SK-N-SH (cell line): ENCODE results near the gene ANKMY2. TPM values are rescaled to one million over a fixed set of nuclear protein-coding genes. Genes with fewer than 3 reads are reported as not detected.

Experiments used
- CTCF ChIA-PET: fragments of 300-600, 350-600 bp; formaldehyde crosslinking; extraction: SDS; loops from one replicate; lab custom pipeline; 2021; lab: Yijun Ruan, JAX
- POLR2A ChIA-PET: fragments of 350-600 bp; sonication (Branson Sonifier 250); formaldehyde crosslinking; extraction: SDS; loops from one replicate; lab custom pipeline; 2020; ENCODE audit warnings: antibody characterized with exemption, inconsistent platforms; lab: Yijun Ruan, JAX
- DNase-seq: peaks from one replicate; pipeline ENCODE4 v3.0.0; 2012
- H2AFZ ChIP-seq: fragments of 200-600 bp; sonication (generic); 2 replicates; pipeline ENCODE4 v1.8.1; 2016; ENCODE audit warnings: antibody characterized with exemption, mild to moderate bottlenecking, low read depth
- H3F3A ChIP-seq: fragments of 200-600 bp; sonication (generic); replicated peaks from 2 replicates; pipeline ENCODE3; 2016; ENCODE audit warnings: antibody characterized with exemption, mild to moderate bottlenecking; ENCODE audit not compliant: insufficient read depth
- H3K27ac ChIP-seq, 2 experiments: fragments of 200-500 bp in 1 of 2; fragments of 200-600 bp in 1 of 2; sonication (Bioruptor generic) in 1 of 2; sonication (generic), shearing (Covaris generic) in 1 of 2; 2 replicates each; pipeline versions ENCODE4 v1.5.1 to v1.6.1; 2014 to 2016; ENCODE audit warnings: low read depth in 2 of 2, inconsistent platforms in 1 of 2, low read length in 1 of 2, mild to moderate bottlenecking in 1 of 2, mixed read lengths in 1 of 2
- H3K27me3 ChIP-seq: fragments of 200-600 bp; sonication (generic), shearing (Covaris generic); 2 replicates; pipeline ENCODE4 v1.6.1; 2016; ENCODE audit warnings: mixed run types; ENCODE audit not compliant: insufficient read depth
- H3K36me3 ChIP-seq, 2 experiments: fragments of 200-500 bp in 1 of 2; fragments of 200-600 bp in 1 of 2; sonication (Bioruptor generic) in 1 of 2; sonication (generic) in 1 of 2; replicated peaks in 1 of 2; 2 replicates each; pipeline versions ENCODE3 to v1.5.1; 2014 to 2016; ENCODE audit warnings: low read length in 1 of 2, mild to moderate bottlenecking in 1 of 2; ENCODE audit not compliant: insufficient read depth in 2 of 2, control insufficient read depth in 1 of 2
- H3K4me1 ChIP-seq, 2 experiments: fragments of 200-500 bp in 1 of 2; fragments of 200-600 bp in 1 of 2; sonication (Bioruptor generic) in 1 of 2; sonication (generic), shearing (Covaris generic) in 1 of 2; 2 replicates each; pipeline versions ENCODE4 v1.5.1 to v1.6.1; 2014 to 2016; ENCODE audit warnings: low read depth in 1 of 2, low read length in 1 of 2, mixed run types in 1 of 2; ENCODE audit not compliant: insufficient read depth in 2 of 2, control insufficient read depth in 1 of 2
- H3K4me2 ChIP-seq: fragments of 200-600 bp; sonication (generic), shearing (Covaris generic); 2 replicates; pipeline ENCODE4 v1.6.1; 2017; ENCODE audit warnings: mixed run types
- H3K4me3 ChIP-seq, 2 experiments: fragments of 200-500 bp in 1 of 2; fragments of 200-600 bp in 1 of 2; sonication (Bioruptor generic) in 1 of 2; sonication (generic), shearing (Covaris generic) in 1 of 2; 2 replicates each; pipeline versions ENCODE4 v1.5.1 to v1.8.1; 2014 to 2016; ENCODE audit warnings: low read depth in 2 of 2, inconsistent platforms in 1 of 2, low read length in 1 of 2, mild to moderate bottlenecking in 1 of 2, mixed read lengths in 1 of 2, moderate library complexity in 1 of 2
- H3K79me2 ChIP-seq: fragments of 200-600 bp; sonication (generic); 2 replicates; pipeline ENCODE4 v1.8.1; 2017; ENCODE audit warnings: mild to moderate bottlenecking; ENCODE audit not compliant: insufficient read depth
- H3K9ac ChIP-seq: fragments of 200-600 bp; sonication (generic); 2 replicates; pipeline ENCODE4 v1.6.1; 2017; ENCODE audit warnings: mixed run types
- H3K9me2 ChIP-seq: fragments of 200-600 bp; sonication (generic); 2 replicates; pipeline ENCODE4 v1.6.1; 2017; ENCODE audit warnings: mixed run types
- H3K9me3 ChIP-seq: fragments of 200-600 bp; sonication (generic); 2 replicates; pipeline ENCODE4 v1.6.1; 2017; ENCODE audit warnings: mixed run types, mild to moderate bottlenecking, moderate library complexity
- H4K20me1 ChIP-seq: fragments of 200-600 bp; sonication (generic); 2 replicates; pipeline ENCODE4 v1.6.1; 2017; ENCODE audit warnings: mild to moderate bottlenecking, mixed run types; ENCODE audit not compliant: insufficient read depth
- EP300 ChIP-seq, 2 experiments: IDR thresholded peaks; 2 replicates each; pipeline versions ENCODE4 v1.4.0 to v1.6.1; 2012; ENCODE audit warnings: borderline replicate concordance in 1 of 2, low read depth in 1 of 2, low read length in 1 of 2
- FOSL2 ChIP-seq: IDR thresholded peaks from 2 replicates; pipeline ENCODE4 v1.4.0; 2012; ENCODE audit warnings: low read depth, mild to moderate bottlenecking, moderate library complexity, borderline replicate concordance
- FOXM1 ChIP-seq: IDR thresholded peaks from 2 replicates; pipeline ENCODE4 v1.4.0; 2012; ENCODE audit warnings: low read depth, mild to moderate bottlenecking
- IRF3 ChIP-seq: fragments of 150-350 bp; IDR thresholded peaks from 2 replicates; pipeline ENCODE4 v1.6.1; 2016; ENCODE audit warnings: mild to moderate bottlenecking, low read depth, low read length
- JUND ChIP-seq: IDR thresholded peaks from 2 replicates; pipeline ENCODE4 v1.4.0; 2012
- MEF2A ChIP-seq: IDR thresholded peaks from 2 replicates; pipeline ENCODE4 v1.4.0; 2012; ENCODE audit warnings: low read depth, borderline replicate concordance
- MXI1 ChIP-seq: IDR thresholded peaks from 2 replicates; pipeline ENCODE4 v1.6.1; 2012; ENCODE audit warnings: mild to moderate bottlenecking, low read depth, low read length, improper control_type of control experiment
- PBX3 ChIP-seq: IDR thresholded peaks from 2 replicates; pipeline ENCODE4; 2012
- RCOR1 ChIP-seq: fragments of 150-350 bp; IDR thresholded peaks from 2 replicates; pipeline ENCODE4 v1.6.1; 2017; ENCODE audit warnings: antibody characterized with exemption, low read length
- REST ChIP-seq: IDR thresholded peaks from 2 replicates; pipeline ENCODE4 v1.6.1; 2012; ENCODE audit warnings: mild to moderate bottlenecking, low read depth, low read length, moderate library complexity
- SIN3A ChIP-seq: IDR thresholded peaks from 2 replicates; pipeline ENCODE4 v1.6.1; 2012; ENCODE audit warnings: low read depth, mild to moderate bottlenecking, low read length, moderate library complexity, borderline replicate concordance
- TEAD4 ChIP-seq: IDR thresholded peaks from 2 replicates; pipeline ENCODE4 v1.4.0; 2012; ENCODE audit warnings: mild to moderate bottlenecking, borderline replicate concordance; ENCODE audit not compliant: insufficient read depth
- WGBS: methylation state at CpG from one replicate; pipeline ENCODE4 v1.1.6; 2017; ENCODE audit warnings: low lambda C conversion rate; 5-methylcytosine and 5-hydroxymethylcytosine counted together
- polyA plus RNA-seq, 3 experiments: library from polyadenylated mRNA; depleted of rRNA; stranded (reverse); fragments of >200 nt; gene quantifications; 2 replicates each; pipeline ENCODE4 v1.2.3, GENCODE V29; 2012

ANKMY2 gene
- polyA plus RNA-seq, 1 of the 3 experiments (the other 2 are of a cell fraction): 15.8 TPM

- TF ChIP-seq IRF3 (no peak), JUND (no peak)
Observed at GRCh38 chr7:16685535-16685934, 40.0 kb upstream of the ANKMY2 start (continued).

- Histone ChIP-seq H3K4me3 (no peak overlapping the region), H2AFZ (no peak overlapping the region), H3F3A (peaks cover 13% of the 10 kb centered on the region), H3K36me3 (peaks cover 63 to 65% of the 10 kb centered on the region in 2 experiments), H3K9ac (no peak overlapping the region), H3K4me2 (no peak overlapping the region), H4K20me1 (no peaks in the 10 kb centered on the region), H3K9me2 (no peaks in the 10 kb centered on the region), H3K27me3 (no peaks in the 10 kb centered on the region), H3K4me1 (no peaks in the 10 kb centered on the region; a peak in 1 of 4 replicates), H3K27ac (no peak overlapping the region), H3K79me2 (no peaks in the 10 kb centered on the region), H3K9me3 (no peaks in the 10 kb centered on the region)
- ChIA-PET CTCF (interaction anchor here (1.2 to 2.2 kb wide), 2 partner anchors 10 to 40 kb away, joined by 3 to 12 read pairs; partner anchors contain the start of genes ANKMY2 and BZW2), POLR2A (no interaction called here)
- no peak for TF ChIP-seq EP300 (IDR thresholded peaks at IDR 0.05; ENCODE audit: borderline replicate concordance in 1 of 2, low read depth in 1 of 2, low read length in 1 of 2)
- no peak for TF ChIP-seq PBX3
- TF ChIP-seq MXI1: no peak
- TF ChIP-seq TEAD4: no peak
- no peak for TF ChIP-seq MEF2A
- no peak for TF ChIP-seq FOXM1
- TF ChIP-seq SIN3A: no peak
- no peak for TF ChIP-seq FOSL2
- TF ChIP-seq REST: no peak
- no peak for TF ChIP-seq RCOR1
- DNase-seq: no peak
- WGBS: 78% methylated on average over 2 of the region's 2 CpGs
Observed at GRCh38 chr7:16684935-16685334, 39.4 kb upstream of the ANKMY2 start.
